ENCODE data around the gene ZBTB33. TPM values are rescaled to one million over a fixed set of nuclear protein-coding genes. Genes with fewer than 3 reads are reported as not detected.

The ZBTB33 gene
- total and polyA plus RNA-seq, 2 of the 13 experiments (the other 11 are each of a cell fraction or from before 2014, with no cell fraction given) = 6.5 to 20.2 TPM

GRCh38 chrX:120250522-120251271, at the start of gene ZBTB33 (continued):
- TF ChIP-seq NFE2L2 (IDR thresholded peaks at IDR 0.05; ENCODE audit: low read length) (no peak), MXD4 (CRISPR knock-in tag; IDR thresholded peaks at IDR 0.05) (peak; percentile 46; the same call in 1 of the 2 replicates), ZNF124 (CRISPR knock-in tag; IDR thresholded peaks at IDR 0.05) (no peak), ZNF616 (CRISPR knock-in tag; IDR thresholded peaks at IDR 0.05; ENCODE audit: low read depth) (0 out of 2 replicates have a peak, but pooled peaks have one; percentile 51), ZFAT (CRISPR knock-in tag; conservative IDR thresholded peaks at IDR 0.05) (no peak), CHD4 (IDR thresholded peaks at IDR 0.05; ENCODE audit: borderline replicate concordance, low read length) (no peak), POLR2AphosphoS2 (IDR thresholded peaks at IDR 0.05; ENCODE audit: low read depth, low read length) (no peak), SNAPC4 (CRISPR knock-in tag; IDR thresholded peaks at IDR 0.05) (no peak), ZNF839 (CRISPR knock-in tag; IDR thresholded peaks at IDR 0.05; ENCODE audit: borderline replicate concordance) (no peak), FIP1L1 (IDR thresholded peaks at IDR 0.05; ENCODE audit: borderline replicate concordance, insufficient read depth, low read depth, low read length) (no peak), ATF7-NPFF (CRISPR knock-in tag; IDR thresholded peaks at IDR 0.05; ENCODE audit: low read depth) (no peak), ZBTB4 (CRISPR knock-in tag; IDR thresholded peaks at IDR 0.05; ENCODE audit: borderline replicate concordance) (no peak)
- TF ChIP-seq, protein P1, sequence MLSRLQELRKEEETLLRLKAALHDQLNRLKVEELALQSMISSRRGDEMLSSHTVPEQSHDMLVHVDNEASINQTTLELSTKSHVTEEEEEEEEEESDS (CRISPR knock-in tag; IDR thresholded peaks at IDR 0.05; ENCODE audit: borderline replicate concordance) = no peak
- TF ChIP-seq, protein P2, sequence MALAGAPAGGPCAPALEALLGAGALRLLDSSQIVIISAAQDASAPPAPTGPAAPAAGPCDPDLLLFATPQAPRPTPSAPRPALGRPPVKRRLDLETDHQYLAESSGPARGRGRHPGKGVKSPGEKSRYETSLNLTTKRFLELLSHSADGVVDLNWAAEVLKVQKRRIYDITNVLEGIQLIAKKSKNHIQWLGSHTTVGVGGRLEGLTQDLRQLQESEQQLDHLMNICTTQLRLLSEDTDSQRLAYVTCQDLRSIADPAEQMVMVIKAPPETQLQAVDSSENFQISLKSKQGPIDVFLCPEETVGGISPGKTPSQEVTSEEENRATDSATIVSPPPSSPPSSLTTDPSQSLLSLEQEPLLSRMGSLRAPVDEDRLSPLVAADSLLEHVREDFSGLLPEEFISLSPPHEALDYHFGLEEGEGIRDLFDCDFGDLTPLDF (CRISPR knock-in tag; IDR thresholded peaks at IDR 0.05) = 0 out of 2 replicates have a peak, but pooled peaks have one; percentile 57
- TF ChIP-seq, protein P3, sequence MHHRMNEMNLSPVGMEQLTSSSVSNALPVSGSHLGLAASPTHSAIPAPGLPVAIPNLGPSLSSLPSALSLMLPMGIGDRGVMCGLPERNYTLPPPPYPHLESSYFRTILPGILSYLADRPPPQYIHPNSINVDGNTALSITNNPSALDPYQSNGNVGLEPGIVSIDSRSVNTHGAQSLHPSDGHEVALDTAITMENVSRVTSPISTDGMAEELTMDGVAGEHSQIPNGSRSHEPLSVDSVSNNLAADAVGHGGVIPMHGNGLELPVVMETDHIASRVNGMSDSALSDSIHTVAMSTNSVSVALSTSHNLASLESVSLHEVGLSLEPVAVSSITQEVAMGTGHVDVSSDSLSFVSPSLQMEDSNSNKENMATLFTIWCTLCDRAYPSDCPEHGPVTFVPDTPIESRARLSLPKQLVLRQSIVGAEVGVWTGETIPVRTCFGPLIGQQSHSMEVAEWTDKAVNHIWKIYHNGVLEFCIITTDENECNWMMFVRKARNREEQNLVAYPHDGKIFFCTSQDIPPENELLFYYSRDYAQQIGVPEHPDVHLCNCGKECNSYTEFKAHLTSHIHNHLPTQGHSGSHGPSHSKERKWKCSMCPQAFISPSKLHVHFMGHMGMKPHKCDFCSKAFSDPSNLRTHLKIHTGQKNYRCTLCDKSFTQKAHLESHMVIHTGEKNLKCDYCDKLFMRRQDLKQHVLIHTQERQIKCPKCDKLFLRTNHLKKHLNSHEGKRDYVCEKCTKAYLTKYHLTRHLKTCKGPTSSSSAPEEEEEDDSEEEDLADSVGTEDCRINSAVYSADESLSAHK (CRISPR knock-in tag; IDR thresholded peaks at IDR 0.05; ENCODE audit: borderline replicate concordance) = no peak

All from HepG2 (cell line).